CD14-positive monocyte (primary cell): ENCODE results near the gene MRPL30. TPM values are rescaled to one million over a fixed set of nuclear protein-coding genes. Genes with fewer than 3 reads are reported as not detected.

Source experiments
- DNase-seq, 3 donors: peaks; one replicate each; pipeline ENCODE4 v3.0.0-alpha.2; 2011 to 2022
- H2AFZ ChIP-seq: 2 replicates; pipeline ENCODE4 v1.6.0; 2012; ENCODE audit warnings: mild to moderate bottlenecking, low read depth, low read length, inconsistent platforms; ENCODE audit not compliant: insufficient read depth, poor library complexity, severe bottlenecking
- H3K27ac ChIP-seq, 2 donors: 1 replicate in 1 of 2; 2 replicates in 1 of 2; pipeline ENCODE4 v1.5.1; 2012 to 2013; ENCODE audit warnings: low read length in 2 of 2, control low read depth in 1 of 2, inconsistent platforms in 1 of 2, low read depth in 1 of 2, mild to moderate bottlenecking in 1 of 2
- H3K27me3 ChIP-seq, 2 donors: one replicate each; pipeline versions ENCODE4 v1.6.0 to v1.6.1; 2011 to 2013; ENCODE audit warnings: low read length in 2 of 2; ENCODE audit not compliant: control insufficient read depth in 2 of 2, insufficient read depth in 2 of 2
- H3K36me3 ChIP-seq, 2 donors: replicated peaks in 1 of 2; 1 replicate in 1 of 2; 2 replicates in 1 of 2; pipeline versions ENCODE4 v1.5.1 to v1.6.1; 2012 to 2013; ENCODE audit warnings: low read length in 2 of 2, control low read depth in 1 of 2, inconsistent platforms in 1 of 2, mild to moderate bottlenecking in 1 of 2; ENCODE audit not compliant: insufficient read depth in 2 of 2, control insufficient read depth in 1 of 2
- H3K4me1 ChIP-seq, 2 donors: 1 replicate in 1 of 2; 2 replicates in 1 of 2; pipeline versions ENCODE4 v1.5.1 to v1.6.1; 2012 to 2013; ENCODE audit warnings: low read length in 2 of 2, control low read depth in 1 of 2, inconsistent platforms in 1 of 2, mild to moderate bottlenecking in 1 of 2, moderate library complexity in 1 of 2; ENCODE audit not compliant: insufficient read depth in 2 of 2, control insufficient read depth in 1 of 2
- H3K4me2 ChIP-seq: replicated peaks from 2 replicates; pipeline ENCODE3; 2012; ENCODE audit warnings: low read length, moderate library complexity, mild to moderate bottlenecking; ENCODE audit not compliant: poor library complexity, severe bottlenecking; ENCODE audit errors: extremely low read depth
- H3K4me3 ChIP-seq, 3 experiments: fragments of 200-600 bp in 1 of 3; sonication (generic) in 1 of 3; replicated peaks in 1 of 3; 1 replicate in 2 of 3; 2 replicates in 1 of 3; pipeline ENCODE4 v1.5.1; 2011 to 2013; ENCODE audit warnings: low read length in 3 of 3, mild to moderate bottlenecking in 3 of 3, control low read depth in 2 of 3, low read depth in 2 of 3, inconsistent platforms in 1 of 3, moderate library complexity in 1 of 3
- H3K79me2 ChIP-seq: 2 replicates; pipeline ENCODE4 v1.6.0; 2012; ENCODE audit warnings: mild to moderate bottlenecking, control low read depth, inconsistent platforms, low read length, moderate library complexity; ENCODE audit not compliant: insufficient read depth
- H3K9ac ChIP-seq: 2 replicates; pipeline ENCODE4 v1.6.0; 2017; ENCODE audit warnings: low read length, mild to moderate bottlenecking; ENCODE audit not compliant: insufficient read depth, poor library complexity, severe bottlenecking
- H3K9me3 ChIP-seq, 2 donors: replicated peaks in 1 of 2; 1 replicate in 1 of 2; 2 replicates in 1 of 2; pipeline versions ENCODE4 v1.5.1 to v1.6.1; 2012 to 2013; ENCODE audit warnings: low read length in 2 of 2, control low read depth in 1 of 2; ENCODE audit not compliant: control insufficient read depth in 1 of 2, insufficient read depth in 1 of 2
- H4K20me1 ChIP-seq: 2 replicates; pipeline ENCODE4 v1.6.0; 2012; ENCODE audit warnings: mild to moderate bottlenecking, low read length, control low read depth, moderate library complexity; ENCODE audit not compliant: insufficient read depth
- H3K27ac Mint-ChIP-seq, 7 donors: one replicate each; pipeline ENCODE4 v1.8.0; 2020; ENCODE audit warnings: mild to moderate bottlenecking in 7 of 7, mixed read lengths in 7 of 7, moderate library complexity in 6 of 7, inconsistent platforms in 2 of 7
- H3K27me3 Mint-ChIP-seq, 3 donors: one replicate each; pipeline ENCODE4 v1.8.0; 2021 to 2022; ENCODE audit warnings: low read depth in 3 of 3, mild to moderate bottlenecking in 3 of 3, mixed read lengths in 3 of 3, moderate library complexity in 3 of 3, inconsistent platforms in 1 of 3
- H3K36me3 Mint-ChIP-seq, 2 donors: one replicate each; pipeline ENCODE4 v1.8.0; 2020; ENCODE audit warnings: mixed read lengths in 2 of 2, inconsistent platforms in 1 of 2, mild to moderate bottlenecking in 1 of 2
- H3K4me1 Mint-ChIP-seq: one replicate; pipeline ENCODE4 v1.8.0; 2020; ENCODE audit warnings: mild to moderate bottlenecking, mixed read lengths
- H3K4me3 Mint-ChIP-seq, 2 donors: one replicate each; pipeline ENCODE4 v1.8.0; 2020; ENCODE audit warnings: mild to moderate bottlenecking in 2 of 2, mixed read lengths in 2 of 2, moderate library complexity in 1 of 2
- H3K9me3 Mint-ChIP-seq, 7 donors: one replicate each; pipeline ENCODE4 v1.8.0; 2020 to 2022; ENCODE audit warnings: mixed read lengths in 7 of 7, mild to moderate bottlenecking in 6 of 7, moderate library complexity in 6 of 7, inconsistent platforms in 2 of 7
- WGBS: methylation state at CpG from one replicate; pipeline ENCODE4 v1.1.5; 2013; ENCODE audit warnings: missing lambda C conversion rate; ENCODE audit not compliant: insufficient coverage; 5-methylcytosine and 5-hydroxymethylcytosine counted together
- intact Hi-C, 2 donors: fragments of 100-400 bp; cut with micrococcal nuclease; formaldehyde crosslinking; loops; one replicate each; pipeline versions ENCODE4 v1.15.0 to v1.15.1; 2023
- polyA plus RNA-seq, 3 donors: library from polyadenylated mRNA; depleted of rRNA in 1 of 3; unstranded in 2 of 3; stranded (reverse) in 1 of 3; fragments of 300-500 nt in 2 of 3; fragments of >200 nt in 1 of 3; fragmentation: Illumina TruSeq in 2 of 3; gene quantifications; 1 replicate in 2 of 3; 2 replicates in 1 of 3; pipeline ENCODE4 v1.2.3, GENCODE V29; 2012 to 2021
- TF ChIP-seq, protein P1 (sequence below): fragments of 200-600 bp; IDR thresholded peaks from one replicate; pipeline ENCODE4 v1.8.0; 2022; ENCODE audit warnings: antibody characterized with exemption, mild to moderate bottlenecking

MRPL30 gene
- polyA plus RNA-seq, 3 donors = 6.3 to 14.2 (median 9.7) TPM

GRCh38 chr2:99238599-99238998 lies 57.6 kb downstream of the MRPL30 start:
- H3K4me3 Mint-ChIP-seq = no peak overlapping the region
- H4K20me1 ChIP-seq = no peaks in the 10 kb centered on the region
- peaks cover 0 to 1% (median 0%) of the 10 kb centered on the region in 3 donors for H3K27me3 Mint-ChIP-seq
- no peak overlapping the region for H3K9ac ChIP-seq
- H3K27ac ChIP-seq = no peak overlapping the region
- H3K4me1 ChIP-seq = no peaks in the 10 kb centered on the region
- H3K27ac Mint-ChIP-seq = no peak overlapping the region
- H3K9me3 Mint-ChIP-seq = peaks cover 3 to 12% (median 5%) of the 10 kb centered on the region in 7 donors
- no peaks in the 10 kb centered on the region for H3K4me1 Mint-ChIP-seq
- H3K36me3 ChIP-seq = no peaks in the 10 kb centered on the region
- H3K27me3 ChIP-seq = no peaks in the 10 kb centered on the region
- no peaks in the 10 kb centered on the region for H3K36me3 Mint-ChIP-seq
- no peaks in the 10 kb centered on the region for H3K9me3 ChIP-seq
- H2AFZ ChIP-seq = no peak overlapping the region
- no peak overlapping the region for H3K4me3 ChIP-seq
- TF ChIP-seq, protein P1, sequence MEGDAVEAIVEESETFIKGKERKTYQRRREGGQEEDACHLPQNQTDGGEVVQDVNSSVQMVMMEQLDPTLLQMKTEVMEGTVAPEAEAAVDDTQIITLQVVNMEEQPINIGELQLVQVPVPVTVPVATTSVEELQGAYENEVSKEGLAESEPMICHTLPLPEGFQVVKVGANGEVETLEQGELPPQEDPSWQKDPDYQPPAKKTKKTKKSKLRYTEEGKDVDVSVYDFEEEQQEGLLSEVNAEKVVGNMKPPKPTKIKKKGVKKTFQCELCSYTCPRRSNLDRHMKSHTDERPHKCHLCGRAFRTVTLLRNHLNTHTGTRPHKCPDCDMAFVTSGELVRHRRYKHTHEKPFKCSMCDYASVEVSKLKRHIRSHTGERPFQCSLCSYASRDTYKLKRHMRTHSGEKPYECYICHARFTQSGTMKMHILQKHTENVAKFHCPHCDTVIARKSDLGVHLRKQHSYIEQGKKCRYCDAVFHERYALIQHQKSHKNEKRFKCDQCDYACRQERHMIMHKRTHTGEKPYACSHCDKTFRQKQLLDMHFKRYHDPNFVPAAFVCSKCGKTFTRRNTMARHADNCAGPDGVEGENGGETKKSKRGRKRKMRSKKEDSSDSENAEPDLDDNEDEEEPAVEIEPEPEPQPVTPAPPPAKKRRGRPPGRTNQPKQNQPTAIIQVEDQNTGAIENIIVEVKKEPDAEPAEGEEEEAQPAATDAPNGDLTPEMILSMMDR = no peak
- no peak overlapping the region for H3K4me2 ChIP-seq
- intact Hi-C loops = no loop called here
- 100% methylated on average over 1 of the region's 6 CpGs for WGBS
- H3K79me2 ChIP-seq = no peaks in the 10 kb centered on the region
- no peak for DNase-seq

DNA sequence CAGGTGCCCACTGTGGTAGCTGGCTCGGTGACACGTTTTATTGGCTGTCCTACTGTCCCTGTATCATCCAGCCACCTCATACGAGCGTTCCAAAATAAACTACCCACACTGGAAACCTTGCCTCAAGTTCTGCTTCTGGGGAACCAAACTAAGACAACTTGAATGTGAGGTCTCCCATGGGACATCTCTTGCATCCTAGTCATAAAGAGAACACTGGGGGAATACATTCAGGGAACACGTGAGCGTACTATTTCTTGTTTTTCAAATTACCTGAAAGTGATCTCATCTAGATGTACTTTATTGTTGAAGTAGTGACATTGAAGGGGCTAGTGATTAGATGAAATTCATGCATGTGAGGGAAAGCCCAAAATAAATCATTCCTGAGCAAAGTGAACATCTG lies 59.4 kb downstream of the MRPL30 start:
- H3K4me3 ChIP-seq = no peak overlapping the region
- DNase-seq = no peak
- Mint-ChIP-seq H3K4me3 (no peak overlapping the region), H3K9me3 (peaks cover 0 to 6% (median 5%) of the 10 kb centered on the region in 7 donors), H3K27ac (no peak overlapping the region), H3K36me3 (no peaks in the 10 kb centered on the region), H3K27me3 (no peaks in the 10 kb centered on the region), H3K4me1 (no peaks in the 10 kb centered on the region)
- no peak overlapping the region for H3K4me2 ChIP-seq
- H3K27me3 ChIP-seq = no peaks in the 10 kb centered on the region
- no peak overlapping the region for H2AFZ ChIP-seq
- TF ChIP-seq, protein P1 = no peak
- no peak overlapping the region for H3K27ac ChIP-seq
- no peak overlapping the region for H3K9ac ChIP-seq
- no peaks in the 10 kb centered on the region for H3K79me2 ChIP-seq
- whole genome bisulfite sequencing = 90% methylated on average over 2 of the region's 6 CpGs
- H3K36me3 ChIP-seq = no peaks in the 10 kb centered on the region
- no peaks in the 10 kb centered on the region for H3K4me1 ChIP-seq
- no peaks in the 10 kb centered on the region for H3K9me3 ChIP-seq
- no peaks in the 10 kb centered on the region for H4K20me1 ChIP-seq
- intact Hi-C loops = no loop called here
